Liver (tissue), 3 donors: Measurements from ENCODE around the gene UBE2L3.

Experiments
- ATF3 ChIP-seq: IDR thresholded peaks from 2 replicates; pipeline ENCODE4 v1.6.1; 2016; ENCODE audit warnings: antibody characterized with exemption
- CTCF ChIP-seq: fragments of 150-350 bp; IDR thresholded peaks from 2 replicates; pipeline ENCODE4 v1.5.1; 2017; ENCODE audit warnings: improper control_type of control experiment, low read depth, low read length; ENCODE audit not compliant: missing input control
- JUND ChIP-seq, 2 donors: IDR thresholded peaks; 2 replicates each; pipeline ENCODE4 v1.6.1; 2016; ENCODE audit warnings: antibody characterized with exemption in 2 of 2
- MAX ChIP-seq: IDR thresholded peaks from 2 replicates; pipeline ENCODE4 v1.6.1; 2016; ENCODE audit warnings: antibody characterized with exemption
- RAD21 ChIP-seq, 2 donors: IDR thresholded peaks; 2 replicates each; pipeline ENCODE4 v1.6.1; 2016; ENCODE audit warnings: antibody characterized with exemption in 2 of 2, mild to moderate bottlenecking in 2 of 2
- SP1 ChIP-seq: IDR thresholded peaks from 2 replicates; pipeline ENCODE4 v1.6.1; 2018; ENCODE audit warnings: antibody characterized with exemption, mild to moderate bottlenecking
- ZBTB33 ChIP-seq: IDR thresholded peaks from 2 replicates; pipeline ENCODE4 v1.6.1; 2016; ENCODE audit warnings: antibody characterized with exemption
- donor health status: healthy.
- donor health status: healthy.

- TF ChIP-seq ATF3: no peak
- no peak for TF ChIP-seq SP1
- no peak for TF ChIP-seq CTCF
- no peak for TF ChIP-seq RAD21 (IDR thresholded peaks at IDR 0.05)
- no peak for TF ChIP-seq MAX
- no peak for TF ChIP-seq JUND (IDR thresholded peaks at IDR 0.05)
- TF ChIP-seq ZBTB33: no peak
Observed at GRCh38 chr22:21593406-21594232, 26.1 kb downstream of the UBE2L3 start.
